GM12891 (cell line): ENCODE data around the gene AKR7A3.
"Not testable (repeated sequence)": the region's sequence is repeated elsewhere in the genome, so short reads cannot be mapped to it uniquely, and the experiment has no call there.

Experiments
- DNase-seq: peaks from one replicate; pipeline ENCODE4 v3.0.0; 2011; ENCODE audit warnings: low spot score; ENCODE audit not compliant: insufficient read length
- FAIRE-seq: peaks from 2 replicates; lab custom pipeline; 2011; peaks lifted over from hg19 to GRCh38; lab: Jason Lieb, UNC
- PAX5 ChIP-seq: IDR thresholded peaks from 2 replicates; pipeline ENCODE4 v1.6.1; 2011; ENCODE audit warnings: low read length, moderate library complexity, mild to moderate bottlenecking; ENCODE audit not compliant: insufficient read depth, severe bottlenecking
- POLR2A ChIP-seq: IDR thresholded peaks from 2 replicates; pipeline ENCODE4 v1.6.1; 2011; ENCODE audit warnings: low read depth, low read length, control low read depth
- POLR2AphosphoS5 ChIP-seq: IDR thresholded peaks from 2 replicates; pipeline ENCODE4 v1.6.1; 2011; ENCODE audit warnings: low read depth, low read length, control low read depth
- POU2F2 ChIP-seq: IDR thresholded peaks from 2 replicates; pipeline ENCODE4 v1.6.1; 2011; ENCODE audit warnings: low read depth, mild to moderate bottlenecking, control low read depth, low read length, moderate library complexity
- SPI1 ChIP-seq: IDR thresholded peaks from 2 replicates; pipeline ENCODE4 v1.6.1; 2011; ENCODE audit warnings: low read depth, low read length, control low read depth
- TAF1 ChIP-seq: IDR thresholded peaks from 2 replicates; pipeline ENCODE4 v1.6.1; 2011; ENCODE audit warnings: low read depth, low read length, control low read depth

The AKR7A3 gene

GRCh38 chr1:19268445-19268844, 20.1 kb downstream of the AKR7A3 start:
- FAIRE-seq = no peak

GRCh38 chr1:19262744-19263143, 25.8 kb downstream of the AKR7A3 start:
- no peak for TF ChIP-seq POLR2AphosphoS5
- no peak for TF ChIP-seq PAX5
- no peak for TF ChIP-seq SPI1
- TF ChIP-seq TAF1 = no peak
- TF ChIP-seq POLR2A = peak; percentile 19; the same call in 1 of the 2 replicates
- no peak for TF ChIP-seq POU2F2
- DNase-seq (no peak), FAIRE-seq (no peak)

More at GRCh38 chr1:19268445-19268844, 20.1 kb downstream of the AKR7A3 start:
- TF ChIP-seq POLR2AphosphoS5 (no peak), POLR2A (no peak), PAX5 (no peak), POU2F2 (no peak), TAF1 (no peak), SPI1 (no peak)
- DNase-seq = no peak

GRCh38 chr1:19262047-19262446, 26.5 kb downstream of the AKR7A3 start:
- TF ChIP-seq SPI1 (no peak), POLR2A (no peak; the same call in 1 of the 2 replicates), POU2F2 (no peak), POLR2AphosphoS5 (no peak; the same call in 1 of the 2 replicates), TAF1 (no peak), PAX5 (no peak)
- FAIRE-seq (no peak), DNase-seq (no peak)

- TF ChIP-seq POLR2A (peak; percentile 53), POLR2AphosphoS5 (no peak; the same call in none of the 2 replicates)
- FAIRE-seq (no peak), DNase-seq (no peak)
Observed at GRCh38 chr1:19260211-19261138, 28.1 kb downstream of the AKR7A3 start.

GRCh38 chr1:19258353-19258752, 30.2 kb downstream of the AKR7A3 start:
- no peak for FAIRE-seq

GRCh38 chr1:19257178-19257914, 31.2 kb downstream of the AKR7A3 start:
- DNase-seq (no peak), FAIRE-seq (no peak)
- 0 out of 2 replicates have a peak, but pooled peaks have one; percentile 20 for TF ChIP-seq SPI1
- TF ChIP-seq PAX5 = no peak
- TF ChIP-seq POLR2AphosphoS5 = no peak
- TF ChIP-seq POU2F2 = no peak
- no peak for TF ChIP-seq POLR2A

More at GRCh38 chr1:19258353-19258752, 30.2 kb downstream of the AKR7A3 start:
- TF ChIP-seq POLR2A (no peak; the same call in 1 of the 2 replicates), POU2F2 (no peak), PAX5 (no peak), SPI1 (no peak), POLR2AphosphoS5 (no peak), TAF1 (no peak)
- DNase-seq = no peak

- not testable (repeated sequence) for DNase-seq, FAIRE-seq
Observed at GRCh38 chr1:19256301-19256700, 32.3 kb downstream of the AKR7A3 start.

- DNase-seq (no peak), FAIRE-seq (no peak)
- TF ChIP-seq SPI1 (no peak), TAF1 (no peak), POLR2A (no peak), POLR2AphosphoS5 (no peak), PAX5 (no peak), POU2F2 (no peak)
Observed at GRCh38 chr1:19255288-19255687, 33.3 kb downstream of the AKR7A3 start.

GRCh38 chr1:19254416-19254815, 34.2 kb downstream of the AKR7A3 start:
- TF ChIP-seq POLR2A = no peak
- TF ChIP-seq POLR2AphosphoS5 = no peak
- no peak for TF ChIP-seq POU2F2
- TF ChIP-seq PAX5 = no peak
- no peak for TF ChIP-seq SPI1
- no peak for TF ChIP-seq TAF1
- FAIRE-seq (no peak), DNase-seq (no peak)
